GM15510 (cell line): ENCODE data around the gene KCP.

Source experiments
- POLR2A ChIP-seq: IDR thresholded peaks from 3 replicates; pipeline ENCODE4 v1.6.1; 2011; ENCODE audit warnings: borderline replicate concordance; ENCODE audit not compliant: insufficient read length; ENCODE audit errors: extremely low read depth

KCP gene

DNA sequence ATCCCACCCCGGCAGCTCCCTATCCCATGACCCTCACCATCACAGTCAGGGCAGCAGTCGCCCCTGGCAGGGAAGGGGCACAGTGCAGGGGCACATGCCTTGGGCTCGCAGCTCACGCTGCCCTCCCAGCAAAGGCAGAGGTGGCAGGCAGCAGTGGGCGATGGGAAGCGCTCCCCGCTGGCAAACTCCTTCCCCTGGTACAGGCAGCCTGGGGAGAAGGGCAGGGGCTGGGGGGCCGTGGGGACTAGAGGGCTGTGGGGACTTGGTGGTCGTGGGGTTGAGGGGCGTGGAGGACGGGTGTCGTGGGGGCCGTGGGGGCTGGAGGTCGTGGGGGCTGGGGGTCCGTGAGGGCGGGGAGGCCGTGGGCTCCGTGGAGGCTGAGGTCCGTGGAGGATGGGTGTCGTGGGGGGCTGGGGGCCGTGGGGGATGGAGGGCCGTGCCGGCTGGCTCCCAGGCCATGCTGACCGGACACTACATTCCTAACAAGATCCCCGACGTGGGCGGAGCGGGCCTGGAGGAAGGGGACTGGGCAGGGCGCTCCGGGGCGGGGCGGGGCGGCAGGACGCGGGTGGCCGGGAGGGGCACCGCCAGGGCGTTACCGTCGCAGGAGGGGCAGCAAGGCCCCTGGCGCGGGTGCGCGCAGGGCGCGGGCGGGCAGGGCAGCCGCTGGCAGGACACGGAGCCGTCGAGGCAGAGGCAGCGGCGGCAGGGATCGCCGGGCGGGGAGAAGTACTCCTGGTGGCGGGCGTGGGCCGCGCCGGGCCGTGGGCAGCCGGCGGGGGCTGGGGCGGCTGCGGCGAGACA is 20.0 kb downstream of the KCP start:
- TF ChIP-seq POLR2A = no peak

DNA sequence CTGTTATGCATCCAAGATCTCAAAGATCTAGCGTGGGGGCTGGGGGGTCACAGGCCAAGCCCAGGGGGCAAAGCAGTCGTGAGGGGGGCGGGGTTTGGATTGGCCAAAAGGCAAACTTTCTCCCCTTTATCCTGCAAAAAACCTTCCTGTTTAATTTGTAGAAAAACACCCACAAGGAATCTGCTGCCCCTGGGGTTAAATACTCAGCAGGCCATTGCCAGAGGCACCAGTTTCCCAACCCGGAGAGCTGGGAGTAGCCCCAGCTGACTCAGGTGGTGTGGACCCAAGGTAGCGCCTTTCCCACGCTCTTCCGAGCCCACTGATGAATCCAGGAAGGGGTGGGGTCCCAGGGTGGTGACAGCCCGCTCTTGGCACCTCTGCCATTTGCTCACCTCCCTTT is 21.4 kb downstream of the KCP start:
- no peak for TF ChIP-seq POLR2A

DNA sequence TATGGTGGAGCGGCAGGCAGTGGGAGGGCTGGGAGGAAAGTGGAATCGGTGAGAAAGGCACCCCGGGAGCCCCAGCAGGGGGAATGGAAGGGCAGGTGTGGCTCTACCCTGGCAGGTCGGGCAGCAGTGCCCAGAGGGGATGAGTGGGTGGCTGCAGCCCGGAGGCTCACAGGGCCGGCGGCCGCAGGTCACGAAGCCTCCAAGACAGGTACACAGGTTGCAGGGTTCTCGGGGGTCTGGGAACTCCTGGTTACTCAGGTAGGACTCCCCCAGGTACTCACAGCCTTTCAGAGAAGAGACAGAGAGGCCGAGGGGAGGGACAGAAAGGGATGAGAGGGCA is 21.8 kb downstream of the KCP start:
- no peak for TF ChIP-seq POLR2A

DNA sequence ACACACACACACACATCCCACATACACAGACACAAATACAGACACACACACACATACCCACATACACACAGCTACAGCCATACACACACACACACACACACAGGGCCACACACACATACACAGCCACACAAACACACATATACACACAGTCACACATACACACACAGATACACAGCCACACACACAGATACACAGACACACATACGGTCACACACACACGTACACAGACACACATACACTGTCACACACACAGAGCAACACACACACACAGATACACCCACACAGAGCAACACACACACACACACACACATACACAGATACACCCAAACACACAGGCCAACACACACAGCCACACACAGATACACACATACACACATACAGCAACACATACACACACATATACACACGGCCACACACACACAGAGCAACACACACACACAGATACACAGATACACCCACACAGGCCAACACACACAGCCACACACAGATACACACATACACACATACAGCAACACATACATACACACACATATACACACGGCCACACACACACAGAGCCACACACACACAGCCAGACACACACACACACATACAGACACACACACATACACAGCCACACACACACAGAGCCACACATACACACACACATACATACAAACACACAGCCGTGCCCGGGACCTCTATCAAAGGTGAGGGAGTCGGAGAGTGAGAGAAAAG is 22.3 kb downstream of the KCP start:
- no peak for TF ChIP-seq POLR2A

DNA sequence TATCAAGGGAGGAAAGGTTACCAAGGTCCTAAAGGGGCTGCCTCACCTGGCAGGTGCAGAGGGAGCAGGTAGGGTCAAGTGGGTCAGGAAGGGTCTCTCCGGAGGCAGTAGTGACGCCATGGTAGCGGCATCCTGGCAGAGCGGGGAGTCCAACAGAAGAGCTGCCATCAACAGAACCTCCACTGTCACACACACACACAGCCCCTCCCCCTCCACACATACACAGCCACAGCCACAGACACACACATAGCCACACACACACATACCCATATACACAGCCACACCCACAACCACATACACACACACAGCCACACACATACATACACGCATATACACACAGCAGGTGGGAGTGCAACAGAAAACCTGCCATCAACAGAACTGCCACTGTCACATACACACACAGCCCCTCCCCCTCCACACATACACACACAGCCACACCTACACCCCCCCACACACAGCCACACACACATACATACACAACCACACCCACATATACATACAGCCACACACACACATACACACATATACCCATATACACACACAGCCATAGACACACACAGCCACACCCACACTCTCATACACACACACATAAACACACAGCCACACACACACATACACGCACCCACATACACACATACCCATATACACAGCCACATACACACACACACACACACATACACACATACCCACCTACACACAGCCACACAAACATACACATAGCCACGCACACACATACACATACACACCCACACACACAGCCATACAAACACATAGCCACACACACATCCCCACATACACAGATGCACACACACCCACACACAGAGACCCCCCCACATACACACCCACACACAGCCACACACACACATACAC is 23.1 kb downstream of the KCP start:
- TF ChIP-seq POLR2A = no peak

DNA sequence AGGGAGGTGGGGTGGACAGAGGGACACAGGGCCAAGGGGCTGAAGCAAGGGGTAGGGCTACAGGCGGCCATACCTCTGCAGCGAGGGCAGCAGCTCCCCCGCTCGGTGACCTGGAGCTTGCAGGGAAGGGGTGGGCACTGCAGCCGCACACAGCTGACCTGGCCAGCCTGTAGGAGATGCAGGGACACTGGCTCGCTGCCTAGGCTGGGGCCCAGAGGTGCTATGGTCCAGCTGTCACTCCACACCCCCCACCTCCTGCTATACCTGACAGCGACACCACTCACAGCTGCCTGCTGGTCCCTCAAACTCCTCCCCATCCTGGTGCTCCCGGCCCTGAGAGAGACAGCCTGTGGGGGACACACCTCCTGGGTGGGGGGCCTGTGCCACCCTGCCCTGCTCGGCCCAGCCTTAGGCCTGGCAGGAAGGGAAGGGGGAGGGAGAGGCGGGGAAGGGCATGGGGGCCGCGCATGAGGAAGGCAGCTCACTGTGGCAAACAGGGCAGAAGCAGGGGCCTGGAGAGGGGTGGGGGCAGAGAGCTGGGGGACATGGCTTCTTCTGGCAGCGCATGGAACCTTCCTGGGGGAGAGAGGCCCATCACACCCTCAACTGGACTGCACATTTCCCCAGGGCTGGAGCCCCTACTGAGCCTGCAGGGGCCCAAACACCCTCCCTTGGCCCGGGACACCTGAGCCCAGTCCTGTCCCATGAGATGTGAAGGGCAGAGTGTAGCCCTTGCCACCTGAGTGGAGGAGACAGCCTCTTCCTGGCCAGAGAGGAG is 23.9 kb downstream of the KCP start:
- no peak for TF ChIP-seq POLR2A

DNA sequence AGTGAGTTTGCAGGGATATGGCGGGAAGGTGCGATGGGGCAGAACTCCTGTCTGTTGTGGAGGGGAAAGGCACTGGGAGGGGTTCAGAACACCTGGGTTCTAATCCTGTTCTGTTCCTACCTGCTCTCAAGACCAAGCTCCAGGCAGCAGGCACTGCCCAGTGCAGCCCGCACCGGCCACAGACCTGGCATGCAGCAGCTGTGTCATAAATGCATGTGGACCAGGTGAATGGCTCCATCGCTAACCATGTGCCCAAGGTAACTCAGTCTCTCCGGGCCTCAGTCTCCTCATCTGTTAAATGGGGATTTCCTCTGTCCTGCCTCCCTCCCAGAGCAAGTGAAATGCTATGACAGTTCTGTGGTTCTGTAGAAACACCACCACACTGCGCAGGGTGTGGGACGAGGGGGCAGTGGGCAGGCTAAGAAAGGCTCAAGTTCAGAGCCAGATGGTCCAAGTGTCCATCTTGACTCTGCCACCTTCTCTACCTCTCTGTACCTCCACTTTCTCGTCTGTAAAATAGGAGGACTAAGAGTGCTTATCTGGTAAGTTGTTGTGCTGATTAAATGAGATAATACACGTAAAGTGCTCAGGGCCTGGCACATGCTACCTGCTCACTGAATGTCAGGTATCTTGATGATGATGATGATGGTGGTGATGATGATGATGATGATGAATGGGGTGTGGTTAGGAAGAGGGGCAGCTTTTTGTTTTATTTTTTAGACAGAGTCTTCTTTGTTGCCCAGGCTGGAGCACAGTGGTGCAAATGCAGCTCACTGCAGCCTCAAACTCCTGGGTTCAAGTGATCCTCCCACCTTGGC is 24.9 kb downstream of the KCP start:
- no peak for TF ChIP-seq POLR2A

DNA sequence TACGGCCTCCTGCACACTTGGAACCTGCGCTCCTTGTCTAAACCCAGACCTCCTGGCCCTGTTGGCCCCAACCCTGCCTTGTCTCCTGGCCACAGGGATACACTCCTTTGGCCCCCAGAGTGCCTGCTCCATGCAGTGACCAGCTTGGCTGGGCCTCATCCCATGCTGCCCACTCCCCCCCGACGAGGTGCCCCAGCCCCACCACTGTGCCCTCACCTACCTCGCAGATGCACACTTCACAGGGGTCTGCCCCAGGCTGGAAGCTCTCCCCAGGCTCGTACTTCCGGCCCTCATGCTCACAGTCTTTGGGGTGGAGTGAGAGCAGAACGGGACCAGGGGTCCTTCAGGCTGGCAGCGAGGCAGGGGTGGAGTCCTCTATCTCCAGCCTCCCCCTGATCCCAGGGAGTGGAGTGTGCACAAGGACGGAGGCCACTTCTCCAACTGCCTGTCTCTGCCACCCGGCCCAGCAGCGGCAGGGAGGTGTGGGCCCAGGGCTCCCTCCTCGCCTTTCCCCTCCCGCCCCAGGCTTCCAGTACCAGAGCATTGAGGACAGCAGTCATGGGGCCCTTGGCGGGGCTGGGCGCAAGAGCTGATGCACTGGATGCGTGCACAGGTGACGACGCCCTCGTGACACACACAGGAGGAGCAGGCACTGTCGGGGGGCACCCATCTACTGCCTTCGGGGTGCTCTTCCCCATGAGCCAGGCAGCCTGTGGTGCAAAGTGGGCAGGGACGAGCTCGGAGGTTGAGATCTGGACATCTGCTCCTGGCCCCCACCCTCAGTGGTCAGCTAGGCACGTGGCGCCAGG is 25.7 kb downstream of the KCP start:
- no peak for TF ChIP-seq POLR2A

DNA sequence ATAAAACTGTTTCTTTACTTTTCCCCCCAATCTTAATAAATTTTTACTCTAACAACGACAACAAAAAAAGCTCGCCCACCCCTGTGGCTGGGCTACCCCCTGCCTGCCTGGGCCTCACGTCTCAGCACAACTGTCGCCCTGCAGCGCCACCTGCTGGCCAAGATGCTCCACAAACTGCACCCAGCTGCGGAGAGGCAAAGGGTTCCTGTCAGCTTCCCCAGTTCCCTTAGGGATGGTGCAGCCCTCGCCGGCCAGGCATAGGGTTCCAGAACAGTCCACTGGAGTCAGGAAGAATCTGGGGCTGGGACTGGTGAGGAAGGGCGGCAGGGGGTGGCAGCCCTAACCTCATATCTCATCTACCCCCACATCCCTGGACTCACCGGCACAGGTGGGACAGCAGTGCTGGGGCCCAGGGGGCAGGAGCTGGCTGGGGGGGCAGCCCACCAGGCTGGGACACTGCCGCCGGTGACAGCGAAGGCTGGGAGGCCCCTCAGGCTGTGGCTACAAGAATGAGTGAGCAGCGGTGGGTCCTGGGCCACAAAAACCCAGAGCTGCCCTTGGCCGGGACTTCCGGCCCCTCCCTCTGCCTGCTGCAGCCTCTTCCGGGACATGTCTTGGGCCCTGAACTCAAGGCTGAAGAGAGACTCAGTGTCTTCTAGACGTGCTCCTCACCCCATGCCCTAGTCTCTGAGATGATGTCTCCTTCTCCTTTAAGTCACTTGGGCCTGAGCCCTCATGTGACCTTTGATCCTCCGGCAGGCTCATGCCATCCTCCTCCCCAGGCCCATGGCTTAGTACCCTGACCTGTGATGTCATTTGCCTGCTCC is 26.7 kb downstream of the KCP start:
- TF ChIP-seq POLR2A = peak; percentile 49

DNA sequence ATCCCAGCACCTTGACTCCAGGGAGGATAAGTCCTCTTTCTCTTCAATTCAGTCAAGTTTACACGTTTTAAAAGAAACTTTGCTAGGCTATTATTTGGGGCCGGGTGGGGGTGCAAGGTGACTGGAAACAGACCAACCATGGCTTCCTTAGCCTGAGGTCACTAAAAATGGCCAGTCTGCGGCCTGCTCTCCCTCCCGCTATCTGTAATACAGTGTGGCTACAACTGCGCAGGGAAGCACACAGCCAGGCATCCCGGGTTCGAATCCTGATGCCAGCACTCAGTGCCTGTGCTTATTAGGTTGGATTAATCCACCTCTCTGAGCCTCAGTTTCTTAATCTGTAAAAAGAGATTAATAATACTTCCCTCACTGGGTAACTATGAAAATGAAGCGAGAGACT is 28.4 kb downstream of the KCP start:
- no peak for TF ChIP-seq POLR2A

DNA sequence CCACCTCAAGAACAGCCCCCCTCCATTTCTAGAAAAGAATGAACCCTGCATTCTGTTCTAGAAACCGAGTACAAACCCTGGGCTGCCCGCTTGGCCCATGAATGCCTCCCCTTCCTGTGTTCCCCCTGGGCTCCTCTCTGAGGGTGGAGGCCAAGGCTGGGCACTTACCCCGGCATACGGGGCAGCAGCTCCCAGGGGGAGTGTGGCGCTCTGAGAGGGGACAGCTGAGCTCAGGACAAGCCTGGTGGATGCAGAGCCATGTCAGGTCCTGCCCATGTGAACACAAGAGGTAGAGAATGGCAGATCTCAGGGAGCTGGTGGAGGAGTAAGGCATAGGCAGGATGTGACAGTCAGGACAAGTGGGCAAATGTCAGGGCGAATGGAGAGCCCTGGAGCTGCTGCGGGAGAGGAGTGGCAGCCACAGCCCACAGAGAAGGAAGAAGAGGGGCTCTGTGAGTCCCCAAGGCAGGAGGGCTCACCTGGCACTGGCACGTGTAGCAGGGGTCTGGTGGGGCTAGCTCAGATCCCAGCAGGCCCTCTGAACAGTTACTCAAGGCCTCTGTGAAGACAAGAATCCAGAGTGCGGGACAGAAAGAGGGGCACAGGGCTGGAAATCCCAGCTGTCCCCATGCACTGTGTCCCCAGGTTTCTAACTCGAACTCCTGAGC is 28.9 kb downstream of the KCP start:
- no peak for TF ChIP-seq POLR2A

DNA sequence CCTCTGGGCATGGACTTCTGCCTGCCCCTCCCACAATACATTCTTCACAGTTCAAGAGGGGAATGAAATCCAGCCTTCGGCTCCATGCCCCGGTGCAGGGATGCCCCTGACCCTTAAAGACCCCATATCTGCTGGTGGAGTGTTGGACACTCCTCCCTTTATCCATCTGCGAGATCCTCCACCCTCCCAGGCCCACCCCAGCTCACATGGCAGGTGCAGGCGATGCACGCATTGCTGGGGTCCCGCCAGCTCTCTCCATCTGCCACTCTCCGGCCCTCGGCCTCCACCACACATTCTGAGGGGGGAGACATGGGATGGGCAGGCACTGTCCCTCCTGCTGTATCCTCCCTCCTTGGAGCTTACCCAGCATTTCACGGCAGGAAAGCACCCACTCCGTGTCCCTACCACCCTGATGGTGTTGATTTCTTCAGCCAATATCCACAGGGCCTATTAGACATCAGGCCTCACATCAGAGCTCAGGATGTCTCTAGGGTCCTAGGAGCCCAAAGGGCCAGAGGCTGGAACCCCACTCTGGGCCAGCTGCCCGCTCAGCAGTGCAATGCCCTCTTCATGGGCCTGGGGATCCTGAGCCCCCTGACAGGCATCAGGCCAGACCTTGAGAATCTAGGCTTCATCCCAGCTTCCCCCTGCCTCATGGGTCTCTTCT is 29.6 kb downstream of the KCP start:
- TF ChIP-seq POLR2A = no peak
